GM21526 (cell line): Measurements from ENCODE around the gene NDE1.
"Not testable (repeated sequence)": the region's sequence is repeated elsewhere in the genome, so short reads cannot be mapped to it uniquely, and the experiment has no call there.

Experiments used
- ATAC-seq: cut with Tn5 transposase; IDR thresholded peaks from one replicate; pipeline ENCODE4 v1.9.1; 2021; ENCODE audit warnings: moderate library complexity; ENCODE audit not compliant: unreplicated experiment, low FRiP score

Gene NDE1

DNA sequence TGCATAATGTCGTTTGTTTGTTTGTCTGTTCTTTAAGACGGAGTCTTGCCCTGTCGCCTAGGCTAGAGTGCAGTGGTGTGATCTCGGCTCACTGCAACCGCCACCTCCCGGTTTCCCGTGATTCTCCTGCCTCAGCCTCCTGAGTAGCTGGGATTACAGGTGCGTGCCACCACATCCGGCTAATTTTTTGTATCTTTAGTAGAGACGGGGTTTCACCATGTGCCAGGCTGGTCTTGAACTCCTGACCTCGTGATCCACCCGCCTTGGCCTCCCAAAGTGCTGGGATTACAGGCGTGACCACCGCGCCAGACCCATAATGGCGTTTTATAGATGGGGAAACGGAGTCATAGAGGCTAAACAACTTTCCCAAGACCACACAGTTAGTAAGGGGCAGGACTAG is 734 bp upstream of the NDE1 start:
- ATAC-seq: not testable (repeated sequence)

GRCh38 chr16:15649727-15650018 is 372 bp upstream of the NDE1 start:
- ATAC-seq: no peak

GRCh38 chr16:15650698-15651171 is 690 bp downstream of the NDE1 start:
- ATAC-seq: peak; percentile 17

- ATAC-seq: no peak
Measured at GRCh38 chr16:15652293-15653001, 2.4 kb downstream of the NDE1 start.

DNA sequence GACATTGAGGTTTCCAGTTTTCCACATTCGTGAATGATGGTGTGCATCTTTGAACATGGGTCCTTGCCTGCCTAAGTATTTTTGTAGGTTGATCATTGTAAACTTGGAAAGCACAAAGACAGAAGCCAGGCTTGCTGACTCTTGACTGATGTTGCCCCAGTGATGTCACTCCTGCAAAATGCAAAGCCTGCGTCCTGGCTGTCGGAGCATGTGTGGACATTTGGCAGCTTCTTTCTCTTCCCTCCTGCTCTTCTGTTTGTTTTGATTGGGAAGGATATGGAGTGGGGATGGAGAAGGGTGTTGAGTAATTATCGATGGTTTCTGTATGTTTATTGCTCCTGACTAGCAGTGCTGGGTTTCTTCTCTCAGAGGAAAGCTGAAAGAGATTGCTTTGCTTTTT is 3.2 kb downstream of the NDE1 start:
- ATAC-seq: no peak

DNA sequence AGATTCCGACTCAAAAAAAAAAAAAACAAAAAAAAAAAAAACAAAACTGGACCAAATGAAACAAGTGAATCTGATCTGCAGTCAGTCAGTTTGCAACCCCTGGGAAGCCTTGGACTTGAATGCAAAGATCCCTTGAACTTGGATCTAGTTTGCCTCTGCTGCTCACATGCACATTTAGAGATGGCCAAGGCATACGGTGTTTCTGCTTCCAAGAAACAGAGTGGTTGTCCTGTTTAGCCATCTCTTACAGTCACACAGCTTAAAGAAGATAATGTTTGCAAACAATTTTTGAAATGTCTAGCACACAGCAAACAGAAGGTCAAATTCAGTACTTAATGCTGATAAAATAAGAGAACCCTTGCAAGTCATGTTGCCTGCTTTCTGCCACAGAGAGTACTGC is 4.5 kb downstream of the NDE1 start:
- ATAC-seq: no peak

DNA sequence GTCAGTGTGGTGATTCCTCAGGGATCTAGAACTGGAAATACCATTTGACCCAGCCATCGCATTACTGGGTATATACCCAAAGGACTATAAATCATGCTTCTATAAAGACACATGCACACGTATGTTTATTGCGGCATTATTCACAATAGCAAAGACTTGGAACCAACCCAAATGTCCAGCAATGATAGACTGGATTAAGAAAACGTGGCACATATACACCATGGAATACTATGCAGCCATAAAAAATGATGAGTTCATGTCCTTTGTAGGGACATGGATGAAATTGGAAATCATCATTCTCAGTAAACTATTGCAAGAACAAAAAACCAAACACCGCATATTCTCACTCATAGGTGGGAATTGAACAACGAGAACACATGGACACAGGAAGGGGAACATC is 5.5 kb downstream of the NDE1 start:
- ATAC-seq: not testable (repeated sequence)

GRCh38 chr16:15658149-15658548 is 8.1 kb downstream of the NDE1 start:
- no peak for ATAC-seq

GRCh38 chr16:15658556-15658955 is 8.5 kb downstream of the NDE1 start:
- ATAC-seq: no peak

- no peak for ATAC-seq
Measured at GRCh38 chr16:15660203-15660601, 10.2 kb downstream of the NDE1 start.

GRCh38 chr16:15665107-15665506 is 15.1 kb downstream of the NDE1 start:
- ATAC-seq: no peak

GRCh38 chr16:15667091-15667742 is 17.2 kb downstream of the NDE1 start:
- no peak for ATAC-seq

GRCh38 chr16:15671530-15672117 is 21.6 kb downstream of the NDE1 start:
- ATAC-seq: no peak

GRCh38 chr16:15672127-15672513 is 22.1 kb downstream of the NDE1 start:
- ATAC-seq: not testable (repeated sequence)

GRCh38 chr16:15672514-15673167 is 22.6 kb downstream of the NDE1 start:
- ATAC-seq: no peak

DNA sequence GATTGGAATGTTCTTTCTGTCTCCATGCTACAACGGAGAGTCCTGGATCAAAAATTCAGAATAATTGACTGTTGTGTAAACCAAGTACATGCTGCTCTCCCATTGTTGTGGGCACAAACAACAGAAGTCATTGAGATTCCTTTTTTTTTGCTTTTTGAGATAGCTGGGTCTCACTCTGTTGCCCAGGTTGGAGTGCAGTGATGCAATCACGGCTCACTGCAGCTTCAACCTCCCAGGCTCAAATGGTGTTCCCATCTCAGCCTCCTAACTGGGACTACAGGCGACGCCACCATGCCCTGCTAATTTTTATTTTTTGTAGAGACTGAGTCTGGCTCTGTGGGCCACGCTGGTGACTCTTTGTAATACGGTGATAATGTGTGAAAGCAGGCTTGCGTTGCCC is 24.5 kb downstream of the NDE1 start:
- ATAC-seq: no peak

DNA sequence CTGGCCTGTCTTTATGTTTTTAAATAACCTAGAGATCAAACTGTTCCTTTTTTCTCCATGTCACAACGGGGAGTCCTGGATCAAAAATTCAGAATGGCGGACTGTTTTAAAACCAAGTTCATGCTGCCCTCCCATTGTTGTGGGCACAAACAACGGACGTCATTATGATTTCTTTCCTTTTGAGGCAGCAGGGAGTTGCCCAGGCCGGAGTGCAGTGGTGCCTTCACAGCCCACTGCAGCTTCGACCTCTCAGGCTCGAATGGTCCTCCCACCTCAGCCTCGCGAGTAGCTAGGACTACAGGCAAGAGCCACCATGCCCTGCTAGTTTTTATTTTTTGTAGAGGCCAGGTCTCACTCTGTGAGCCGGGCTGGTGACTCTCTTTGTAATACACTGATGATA is 26.5 kb downstream of the NDE1 start:
- ATAC-seq: no peak

DNA sequence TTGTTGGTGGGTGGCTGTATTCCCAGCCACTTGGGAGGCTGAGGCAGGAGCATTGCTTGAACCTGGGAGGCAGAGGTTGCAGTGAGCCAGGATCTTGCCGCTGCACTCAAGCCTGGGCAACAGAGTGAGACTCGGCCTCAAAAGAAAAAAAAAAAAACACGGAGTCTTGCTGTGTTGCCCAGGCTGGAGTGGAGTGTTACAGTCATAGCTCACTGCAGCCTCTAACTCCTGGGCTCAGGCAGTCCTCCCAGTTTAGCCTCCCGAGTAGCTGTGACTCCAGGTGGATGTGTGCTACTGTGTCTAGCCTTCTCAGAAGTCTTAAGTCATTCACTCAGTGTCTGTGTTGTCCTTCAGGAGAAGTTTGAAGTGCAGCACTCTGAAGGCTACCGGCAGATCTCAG is 27.4 kb downstream of the NDE1 start:
- ATAC-seq: no peak

DNA sequence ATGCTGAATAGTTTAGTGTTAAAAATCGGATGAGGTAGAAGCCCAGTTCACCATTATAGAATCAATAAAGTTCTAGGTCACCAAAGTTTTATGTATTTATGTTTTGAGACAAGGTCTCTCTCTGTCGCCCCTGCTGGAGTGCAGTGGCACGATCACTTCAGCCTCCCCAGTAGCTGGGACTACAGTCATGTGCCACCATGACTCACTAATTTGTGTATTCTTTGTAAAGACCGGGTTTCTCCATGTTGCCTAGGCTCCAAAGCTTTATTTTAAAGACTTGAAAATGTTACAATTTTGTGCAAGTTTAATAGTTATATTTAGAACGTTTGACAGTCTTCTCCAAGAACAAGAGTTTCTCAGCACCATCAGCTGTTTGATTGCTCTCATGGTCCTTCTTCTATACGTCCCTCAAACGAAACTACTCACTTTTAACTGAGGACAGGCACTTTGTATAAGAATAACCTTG is 32.1 kb downstream of the NDE1 start:
- no peak for ATAC-seq

GRCh38 chr16:15686287-15686686 is 36.2 kb downstream of the NDE1 start:
- ATAC-seq: no peak

DNA sequence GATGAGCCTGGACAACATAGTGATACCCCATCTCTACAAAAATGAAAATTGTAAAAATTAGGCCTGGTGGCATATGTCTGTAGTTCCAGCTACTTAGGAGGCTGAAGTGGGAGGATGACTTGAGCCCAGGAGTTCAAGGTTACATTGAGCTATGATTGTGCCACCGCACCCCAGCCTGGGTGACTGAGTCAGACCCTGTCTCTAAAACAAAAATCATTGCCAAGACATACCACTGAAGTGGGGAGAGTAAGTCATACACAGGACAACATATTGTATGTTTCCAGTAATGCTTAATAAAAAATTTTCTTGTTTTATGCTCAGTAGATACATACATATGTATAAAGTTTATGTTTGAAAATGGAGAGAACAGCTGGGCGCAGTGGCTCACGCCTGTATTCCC is 39.2 kb downstream of the NDE1 start:
- ATAC-seq: no peak
